Natural killer cell (primary cell): Measurements from ENCODE around the gene USH2A. TPM values are rescaled to one million over a fixed set of nuclear protein-coding genes. Genes with fewer than 3 reads are reported as not detected.

Experiments
- ATAC-seq, 3 donors: fragments of 150-1000 bp in 2 of 3; fragments of 200-7000 bp in 1 of 3; cut with Tn5 transposase; 1 replicate in 1 of 3; 2 replicates in 2 of 3; pipeline ENCODE4 v1.10.0; 2021; ENCODE audit warnings: mild to moderate bottlenecking in 2 of 3, moderate library complexity in 2 of 3
- DNase-seq, 2 donors: peaks; one replicate each; pipeline versions ENCODE4 v3.0.0 to v3.0.0-alpha.2; 2013 to 2021; ENCODE audit warnings: mixed read lengths in 1 of 2
- H3K27ac ChIP-seq: one replicate; pipeline ENCODE4 v1.5.1; 2013; ENCODE audit warnings: mild to moderate bottlenecking, low read length
- H3K27me3 ChIP-seq: one replicate; pipeline ENCODE4 v1.6.1; 2013; ENCODE audit warnings: low read length; ENCODE audit not compliant: control insufficient read depth, insufficient read depth
- H3K36me3 ChIP-seq: one replicate; pipeline ENCODE4 v1.6.1; 2013; ENCODE audit warnings: low read length; ENCODE audit not compliant: control insufficient read depth, insufficient read depth
- H3K4me1 ChIP-seq: one replicate; pipeline ENCODE4 v1.6.1; 2013; ENCODE audit warnings: low read length; ENCODE audit not compliant: control insufficient read depth, insufficient read depth
- H3K4me3 ChIP-seq: one replicate; pipeline ENCODE4 v1.5.1; 2013; ENCODE audit warnings: low read length
- H3K9me3 ChIP-seq: one replicate; pipeline ENCODE4 v1.6.1; 2013; ENCODE audit warnings: low read length; ENCODE audit not compliant: control insufficient read depth, insufficient read depth
- H3K27ac Mint-ChIP-seq, 2 donors: one replicate each; pipeline ENCODE4 v1.8.0; 2022; ENCODE audit warnings: mild to moderate bottlenecking in 2 of 2, mixed read lengths in 2 of 2, moderate library complexity in 1 of 2
- H3K27me3 Mint-ChIP-seq, 2 donors: one replicate each; pipeline ENCODE4 v1.8.0; 2022; ENCODE audit warnings: low read depth in 2 of 2, mixed read lengths in 2 of 2
- H3K36me3 Mint-ChIP-seq: one replicate; pipeline ENCODE4 v1.8.0; 2022; ENCODE audit warnings: mixed read lengths
- H3K4me1 Mint-ChIP-seq, 2 donors: one replicate each; pipeline ENCODE4 v1.8.0; 2022; ENCODE audit warnings: mixed read lengths in 2 of 2
- H3K4me3 Mint-ChIP-seq: one replicate; pipeline ENCODE4 v1.8.0; 2022; ENCODE audit warnings: mild to moderate bottlenecking, moderate library complexity, mixed read lengths
- H3K9me3 Mint-ChIP-seq, 2 donors: one replicate each; pipeline ENCODE4 v1.8.0; 2022; ENCODE audit warnings: mixed read lengths in 2 of 2
- WGBS: methylation state at CpG from one replicate; pipeline ENCODE4 v1.1.7; 2013; ENCODE audit warnings: missing lambda C conversion rate; ENCODE audit not compliant: insufficient coverage; 5-methylcytosine and 5-hydroxymethylcytosine counted together
- intact Hi-C: fragments of 100-400 bp; cut with micrococcal nuclease; formaldehyde crosslinking; loops from one replicate; pipeline ENCODE4 v1.14.2; 2022
- total RNA-seq, 4 donors: library from RNA; stranded (reverse); fragments of 120-200 nt in 1 of 4; gene quantifications; one replicate each; pipeline versions ENCODE4 v1.2.3 to v1.2.4, GENCODE V29; 2013 to 2022
- TF ChIP-seq, protein P1 (sequence below): fragments of 200-600 bp; IDR thresholded peaks from one replicate; pipeline ENCODE4 v1.8.0; 2022; ENCODE audit warnings: antibody characterized with exemption

The USH2A gene
- total RNA-seq, 3 donors from 2014 or later (not counting 1 experiment from before 2014, with no cell fraction given), result not detected

GRCh38 chr1:215986401-215986800 is 436.8 kb downstream of the USH2A start:
- H3K9me3 ChIP-seq, result no peaks in the 10 kb centered on the region
- H3K4me1 ChIP-seq, result no peaks in the 10 kb centered on the region
- H3K36me3 ChIP-seq, result no peaks in the 10 kb centered on the region
- no peaks in the 10 kb centered on the region for H3K36me3 Mint-ChIP-seq
- H3K4me3 ChIP-seq, result no peak overlapping the region
- TF ChIP-seq, protein P1, sequence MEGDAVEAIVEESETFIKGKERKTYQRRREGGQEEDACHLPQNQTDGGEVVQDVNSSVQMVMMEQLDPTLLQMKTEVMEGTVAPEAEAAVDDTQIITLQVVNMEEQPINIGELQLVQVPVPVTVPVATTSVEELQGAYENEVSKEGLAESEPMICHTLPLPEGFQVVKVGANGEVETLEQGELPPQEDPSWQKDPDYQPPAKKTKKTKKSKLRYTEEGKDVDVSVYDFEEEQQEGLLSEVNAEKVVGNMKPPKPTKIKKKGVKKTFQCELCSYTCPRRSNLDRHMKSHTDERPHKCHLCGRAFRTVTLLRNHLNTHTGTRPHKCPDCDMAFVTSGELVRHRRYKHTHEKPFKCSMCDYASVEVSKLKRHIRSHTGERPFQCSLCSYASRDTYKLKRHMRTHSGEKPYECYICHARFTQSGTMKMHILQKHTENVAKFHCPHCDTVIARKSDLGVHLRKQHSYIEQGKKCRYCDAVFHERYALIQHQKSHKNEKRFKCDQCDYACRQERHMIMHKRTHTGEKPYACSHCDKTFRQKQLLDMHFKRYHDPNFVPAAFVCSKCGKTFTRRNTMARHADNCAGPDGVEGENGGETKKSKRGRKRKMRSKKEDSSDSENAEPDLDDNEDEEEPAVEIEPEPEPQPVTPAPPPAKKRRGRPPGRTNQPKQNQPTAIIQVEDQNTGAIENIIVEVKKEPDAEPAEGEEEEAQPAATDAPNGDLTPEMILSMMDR, result no peak
- H3K9me3 Mint-ChIP-seq, result peaks cover 8 to 16% of the 10 kb centered on the region in 2 donors
- no peak for DNase-seq
- ATAC-seq, result no peak
- no peaks in the 10 kb centered on the region for H3K27me3 ChIP-seq
- H3K4me3 Mint-ChIP-seq, result no peak overlapping the region
- H3K27me3 Mint-ChIP-seq, result no peaks in the 10 kb centered on the region
- H3K27ac Mint-ChIP-seq, result no peak overlapping the region
- no peak overlapping the region for H3K27ac ChIP-seq
- 56% methylated on average over 1 of the region's 1 CpG for WGBS
- intact Hi-C loops, result no loop called here
- H3K4me1 Mint-ChIP-seq, result no peaks in the 10 kb centered on the region

DNA sequence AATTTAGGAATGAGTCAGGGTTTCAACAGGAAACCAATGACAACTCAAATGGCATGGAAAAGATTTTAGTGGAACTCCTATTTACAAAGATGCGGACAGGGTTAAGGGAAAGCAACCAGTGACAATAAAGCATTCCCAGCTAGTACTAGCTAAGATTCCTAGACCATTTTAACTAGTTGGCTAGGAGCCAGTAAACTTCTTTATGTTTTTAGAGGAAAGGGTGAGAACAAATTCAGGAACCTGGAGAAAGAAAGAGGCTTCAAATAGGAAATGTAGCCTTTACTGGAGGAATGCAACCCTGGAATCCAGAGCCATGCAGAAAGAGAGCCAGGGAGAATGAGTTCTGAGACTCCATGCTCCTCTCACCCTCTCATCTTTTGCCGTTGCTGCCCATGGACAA is 439.6 kb downstream of the USH2A start:
- no peaks in the 10 kb centered on the region for H3K27me3 ChIP-seq
- Mint-ChIP-seq H3K4me1 (no peaks in the 10 kb centered on the region), H3K36me3 (no peaks in the 10 kb centered on the region), H3K4me3 (no peak overlapping the region), H3K27ac (no peak overlapping the region), H3K9me3 (peaks cover 6 to 14% of the 10 kb centered on the region in 2 donors), H3K27me3 (no peaks in the 10 kb centered on the region)
- ATAC-seq, result no peak
- H3K27ac ChIP-seq, result no peak overlapping the region
- H3K4me3 ChIP-seq, result no peak overlapping the region
- DNase-seq, result no peak
- no peaks in the 10 kb centered on the region for H3K36me3 ChIP-seq
- WGBS, result 90% methylated on average over 1 of the region's 2 CpGs
- no peaks in the 10 kb centered on the region for H3K4me1 ChIP-seq
- intact Hi-C loops, result no loop called here
- no peaks in the 10 kb centered on the region for H3K9me3 ChIP-seq
- TF ChIP-seq, protein P1, result no peak

DNA sequence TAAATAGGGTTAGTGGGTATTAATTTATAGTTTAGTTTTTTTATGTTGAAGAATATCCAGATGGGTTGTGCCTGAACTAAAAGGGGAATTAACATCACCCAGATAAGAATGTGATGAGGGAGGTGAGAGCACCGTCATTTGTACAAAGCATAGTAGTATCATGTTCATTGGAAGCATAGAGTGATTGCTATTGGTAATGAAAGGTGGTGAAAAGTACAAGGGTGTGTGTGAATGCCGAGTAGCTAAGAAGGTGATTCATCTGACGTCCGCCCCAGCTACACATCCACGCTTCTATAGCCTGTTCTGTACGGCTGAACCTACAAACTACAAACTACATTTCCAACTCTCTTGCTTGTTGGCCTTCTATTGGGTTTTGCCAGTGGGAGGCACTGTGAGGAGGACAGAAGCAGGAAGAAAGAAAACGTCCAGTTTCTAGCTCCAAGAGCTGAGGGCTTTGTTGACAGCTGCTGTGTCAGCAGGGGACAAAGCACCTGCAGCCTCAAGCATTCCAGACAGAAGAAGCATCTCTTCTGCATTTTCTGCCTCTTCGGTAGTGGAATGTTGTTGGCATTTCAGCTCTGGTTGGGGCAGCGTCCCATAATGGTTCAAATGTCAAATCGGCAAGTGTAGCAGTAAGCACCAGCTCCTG is 451.3 kb downstream of the USH2A start:
- Mint-ChIP-seq H3K4me3 (no peak overlapping the region), H3K27me3 (no peaks in the 10 kb centered on the region), H3K27ac (no peak overlapping the region), H3K4me1 (no peaks in the 10 kb centered on the region), H3K9me3 (peaks cover 14 to 24% of the 10 kb centered on the region in 2 donors), H3K36me3 (no peaks in the 10 kb centered on the region)
- H3K4me1 ChIP-seq, result no peaks in the 10 kb centered on the region
- DNase-seq, result no peak
- TF ChIP-seq, protein P1, result no peak
- no peaks in the 10 kb centered on the region for H3K27me3 ChIP-seq
- H3K9me3 ChIP-seq, result peaks cover 4% of the 10 kb centered on the region
- 80% methylated on average over 9 of the region's 10 CpGs for WGBS
- H3K36me3 ChIP-seq, result no peaks in the 10 kb centered on the region
- no peak for ATAC-seq
- intact Hi-C loops, result no loop called here
- no peak overlapping the region for H3K27ac ChIP-seq
- H3K4me3 ChIP-seq, result no peak overlapping the region

DNA sequence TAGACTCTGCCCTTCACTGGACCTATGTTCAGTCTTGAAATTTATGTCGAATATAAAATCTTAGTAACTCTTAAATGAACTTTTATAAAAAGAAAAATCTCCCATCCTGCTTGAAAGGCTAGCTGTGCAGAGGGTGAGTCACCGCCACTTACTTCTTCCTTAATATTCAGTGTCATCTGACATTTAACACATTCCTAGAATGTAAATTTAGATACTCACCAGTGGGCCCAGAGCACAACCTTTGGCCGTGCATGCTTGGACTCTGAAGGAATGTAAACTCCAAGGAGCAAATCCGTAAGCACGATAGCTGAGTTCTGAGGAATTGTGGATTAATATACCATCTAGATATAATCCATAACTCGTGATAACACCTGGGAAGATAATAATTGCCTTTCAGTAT is 452.8 kb downstream of the USH2A start:
- H3K27ac ChIP-seq, result no peak overlapping the region
- TF ChIP-seq, protein P1, result no peak
- intact Hi-C loops, result no loop called here
- peaks cover 4% of the 10 kb centered on the region for H3K9me3 ChIP-seq
- Mint-ChIP-seq H3K27me3 (no peaks in the 10 kb centered on the region), H3K27ac (no peak overlapping the region), H3K4me3 (no peak overlapping the region), H3K9me3 (peaks cover 12 to 21% of the 10 kb centered on the region in 2 donors), H3K4me1 (no peaks in the 10 kb centered on the region), H3K36me3 (no peaks in the 10 kb centered on the region)
- ATAC-seq (no peak), DNase-seq (no peak)
- WGBS, result 79% methylated on average over 5 of the region's 6 CpGs
- H3K4me1 ChIP-seq, result no peaks in the 10 kb centered on the region
- H3K27me3 ChIP-seq, result no peaks in the 10 kb centered on the region
- H3K4me3 ChIP-seq, result no peak overlapping the region
- H3K36me3 ChIP-seq, result no peaks in the 10 kb centered on the region
